UCSD-AML1 (cell line): Measurements from ENCODE around the gene FAM156A.
"Not testable (repeated sequence)": the region's sequence is repeated elsewhere in the genome, so short reads cannot be mapped to it uniquely, and the experiment has no call there.

ENCODE experiments used
- DNase-seq: peaks from one replicate; lab custom pipeline; 2025; ENCODE audit not compliant: unreplicated experiment; lab: John Stamatoyannopoulos, UW

The FAM156A gene

DNA sequence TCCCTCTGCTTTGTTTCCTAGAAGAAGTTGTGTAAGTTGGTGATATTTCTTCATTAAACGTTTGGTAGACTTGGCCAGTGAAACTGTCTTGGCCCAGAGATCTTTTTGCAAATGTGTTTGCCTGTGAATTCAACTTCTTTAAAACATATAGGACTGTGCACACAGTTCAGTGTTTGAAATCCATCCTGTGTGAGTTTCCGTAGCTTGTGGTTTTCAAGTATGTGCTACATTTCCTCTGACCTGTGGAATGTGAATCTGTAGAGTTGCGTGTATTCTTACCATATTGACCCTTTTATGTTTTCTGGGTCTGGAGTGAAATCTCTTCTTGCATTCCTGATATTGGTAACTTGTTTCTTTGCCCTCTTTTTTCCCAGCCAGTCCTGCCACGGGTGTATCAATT lies 52.2 kb downstream of the FAM156A start:
- DNase-seq = not testable (repeated sequence)

DNA sequence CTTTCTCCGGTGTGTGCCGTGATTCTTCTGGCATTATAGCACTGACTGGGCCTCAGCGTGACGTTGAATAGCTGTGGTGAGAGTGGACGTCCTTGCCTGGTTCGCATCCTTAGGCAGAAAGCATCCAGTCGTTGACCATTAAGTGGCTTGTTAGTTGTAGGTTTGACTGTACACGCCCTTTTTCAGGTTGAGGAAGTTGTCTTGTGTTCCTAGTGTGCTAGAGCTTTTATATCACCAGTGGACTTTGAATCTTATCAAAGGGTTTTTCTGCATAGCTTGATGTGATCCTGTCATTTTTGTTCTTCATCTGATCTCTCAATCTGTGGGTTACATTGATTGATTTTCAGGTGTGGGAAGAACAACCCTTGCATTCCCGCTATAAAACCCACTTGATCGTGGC lies 52.8 kb downstream of the FAM156A start:
- DNase-seq = not testable (repeated sequence)
